Measurements from ENCODE around the gene ACER2. TPM values are rescaled to one million over a fixed set of nuclear protein-coding genes. Genes with fewer than 3 reads are reported as not detected.
A peak's percentile ranks its signal among the peaks of the same experiment; 100 is the strongest.

The ACER2 gene
- total and polyA plus RNA-seq, 2 of the 8 experiments (the other 6 are each of a cell fraction or from before 2014, with no cell fraction given): 7.4 to 8.8 TPM

DNA sequence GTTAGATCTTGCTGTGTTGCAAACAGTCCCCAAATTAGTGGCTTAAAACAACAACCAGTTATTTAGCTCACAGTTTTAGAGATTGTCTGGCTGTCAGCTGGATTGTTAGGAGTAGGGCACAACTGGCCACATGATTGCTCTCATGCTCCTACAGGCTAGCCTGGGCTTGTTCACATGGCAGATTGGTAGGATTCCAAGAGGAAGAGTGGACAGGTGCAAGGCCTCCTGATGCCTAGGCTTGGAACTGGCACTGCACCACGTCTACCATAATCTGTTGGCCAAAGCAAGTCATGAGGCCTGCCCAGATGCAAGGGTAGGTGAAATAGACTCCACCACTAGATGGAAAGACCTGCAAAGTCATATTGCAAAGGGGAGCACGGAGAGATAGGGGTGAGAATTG, 76.4 kb downstream of the ACER2 start:
- TF ChIP-seq NRF1 (IDR thresholded peaks at IDR 0.05; ENCODE audit: low read depth, low read length) (no peak), CHD2 (IDR thresholded peaks at IDR 0.05; ENCODE audit: low read length) (no peak), FOSL1 (IDR thresholded peaks at IDR 0.05; ENCODE audit: insufficient read depth, low read depth, low read length) (no peak), TAF1 (IDR thresholded peaks at IDR 0.05; ENCODE audit: low read depth, low read length) (no peak), TCF12 (IDR thresholded peaks at IDR 0.05; ENCODE audit: low read depth, low read length) (no peak), GTF2F1 (IDR thresholded peaks at IDR 0.05; ENCODE audit: borderline replicate concordance, low read depth, low read length) (no peak), RFX5 (IDR thresholded peaks at IDR 0.05; ENCODE audit: borderline replicate concordance, low read depth, low read length) (no peak), HDAC2 (IDR thresholded peaks at IDR 0.05; ENCODE audit: borderline replicate concordance in 1 of 2, low read depth in 2 of 2, low read length in 2 of 2) (no peak), KDM4A (IDR thresholded peaks at IDR 0.05; ENCODE audit: low read depth, low read length, severe bottlenecking) (no peak)
- H2BK20ac ChIP-seq (ENCODE audit: low read length): no peak overlapping the region
- ChIA-PET POLR2A (ENCODE audit: partially characterized antibody) (no interaction called here), CTCF (ENCODE audit: partially characterized antibody) (interaction anchor here (1.3 to 1.7 kb wide), 3 partner anchors 20 to 442 kb away, joined by 5 to 8 read pairs (median 7); no protein-coding TSS in a partner anchor)
- H3K9me3 ChIP-seq (ENCODE audit: insufficient read depth in 2 of 2, low read depth in 1 of 2, low read length in 1 of 2): no peaks in the 10 kb centered on the region
- no peaks in the 10 kb centered on the region for H3K79me1 ChIP-seq (ENCODE audit: low read depth, low read length)
- 84% methylated on average over 2 of the region's 2 CpGs; no CpG with 5 or more reads in 1 of the 2 experiments for WGBS, 2 experiments (ENCODE audit: extremely low coverage in 1 of 2, insufficient coverage in 1 of 2, insufficient read length in 1 of 2, insufficient replicate concordance in 2 of 2, low coverage in 1 of 2, low lambda C conversion rate in 2 of 2, missing lambda C conversion rate in 1 of 2)
- H3K27me3 ChIP-seq (replicated peaks in 1 of 4; ENCODE audit: control insufficient read depth in 3 of 4, extremely low read depth in 1 of 4, insufficient read depth in 3 of 4, low read length in 3 of 4): no peaks in the 10 kb centered on the region
- H2AFZ ChIP-seq (ENCODE audit: low read length): no peak overlapping the region
- no peak overlapping the region for H3K27ac ChIP-seq (ENCODE audit: low read depth, low read length)
- no peaks in the 10 kb centered on the region for H4K20me1 ChIP-seq (replicated peaks in 1 of 2; ENCODE audit: control insufficient read depth in 1 of 2, insufficient read depth in 2 of 2, low read length in 2 of 2)
- no peak overlapping the region for H3K56ac ChIP-seq (replicated peaks; ENCODE audit: insufficient read length, low read depth, low read length)
- no peak overlapping the region for H2BK120ac ChIP-seq (replicated peaks; ENCODE audit: low read depth, low read length)
- no peak overlapping the region for H3K4me2 ChIP-seq (ENCODE audit: insufficient read depth in 1 of 2, low read depth in 2 of 2, low read length in 2 of 2)
- H4K91ac ChIP-seq (replicated peaks; ENCODE audit: insufficient read length, low read length): no peak overlapping the region
- H3K4me3 ChIP-seq (ENCODE audit: extremely low read depth in 1 of 4, insufficient read depth in 2 of 4, low read depth in 3 of 4, low read length in 4 of 4): no peak overlapping the region
- no peaks in the 10 kb centered on the region for H3K36me3 ChIP-seq (ENCODE audit: control insufficient read depth in 2 of 4, insufficient read depth in 4 of 4, low read length in 3 of 4)
- no peak overlapping the region for H3K9ac ChIP-seq (replicated peaks in 1 of 4; ENCODE audit: extremely low read depth in 1 of 4, low read depth in 3 of 4, low read length in 3 of 4)
- H3K23me2 ChIP-seq (ENCODE audit: low read depth, low read length): no peaks in the 10 kb centered on the region
- H2BK12ac ChIP-seq (ENCODE audit: low read depth, low read length): no peak overlapping the region
- no peak overlapping the region for H3K18ac ChIP-seq (ENCODE audit: extremely low read depth, low read length)
- no peak overlapping the region for H3K4ac ChIP-seq (replicated peaks; ENCODE audit: insufficient read length, low read depth, low read length)
- FAIRE-seq: no peak
- H2BK5ac ChIP-seq (ENCODE audit: low read depth, low read length): no peak overlapping the region
- H3K23ac ChIP-seq (ENCODE audit: insufficient read length): no peak overlapping the region
- H3K14ac ChIP-seq (ENCODE audit: insufficient read length): no peak overlapping the region
- H2BK15ac ChIP-seq (ENCODE audit: low read length): no peak overlapping the region
- H3K79me2 ChIP-seq (ENCODE audit: control insufficient read depth in 1 of 2, insufficient read depth in 2 of 2, low read length in 2 of 2): no peaks in the 10 kb centered on the region
- no peak overlapping the region for H4K5ac ChIP-seq (ENCODE audit: insufficient read length, low read depth, low read length)
- H2AK5ac ChIP-seq (ENCODE audit: low read depth, low read length): no peak overlapping the region
- DNase-seq (ENCODE audit: low read depth in 1 of 2, low spot score in 2 of 2): peak in 1 of 2 experiments; percentile 22
- H4K8ac ChIP-seq (ENCODE audit: extremely low read depth, insufficient read depth, low read length): no peak overlapping the region
- H3K4me1 ChIP-seq (replicated peaks in 1 of 4; ENCODE audit: control insufficient read depth in 3 of 4, insufficient read depth in 4 of 4, low read length in 3 of 4): no peaks in the 10 kb centered on the region

All from H1 (cell line).